Mesothelial cell of epicardium (in vitro differentiated cells): ENCODE results near the gene TCTN1. TPM values are rescaled to one million over a fixed set of nuclear protein-coding genes. Genes with fewer than 3 reads are reported as not detected.
"Not testable (repeated sequence)": the region's sequence is repeated elsewhere in the genome, so short reads cannot be mapped to it uniquely, and the experiment has no call there.

Experiments
- DNase-seq, 2 experiments: peaks; one replicate each; pipeline ENCODE4 v3.0.0; 2021; ENCODE audit warnings: low spot score in 2 of 2; ENCODE audit not compliant: unreplicated experiment in 2 of 2
- H3K27ac Mint-ChIP-seq: 2 replicates; pipeline ENCODE4 v1.8.0; 2021; ENCODE audit warnings: mixed read lengths
- H3K27me3 Mint-ChIP-seq: 2 replicates; pipeline ENCODE4 v1.8.0; 2021; ENCODE audit warnings: low read depth, mixed read lengths
- H3K36me3 Mint-ChIP-seq: 2 replicates; pipeline ENCODE4 v1.8.0; 2021; ENCODE audit warnings: mixed read lengths
- H3K4me1 Mint-ChIP-seq: 2 replicates; pipeline ENCODE4 v1.8.0; 2021; ENCODE audit warnings: mixed read lengths
- H3K4me3 Mint-ChIP-seq: 2 replicates; pipeline ENCODE4 v1.8.0; 2021; ENCODE audit warnings: mild to moderate bottlenecking, moderate library complexity, mixed read lengths
- H3K9me3 Mint-ChIP-seq: 2 replicates; pipeline ENCODE4 v1.8.0; 2021; ENCODE audit warnings: mixed read lengths
- total RNA-seq: library from RNA; stranded (reverse); gene quantifications from 3 replicates; pipeline ENCODE4 v1.2.1, GENCODE V29; 2021
- TF ChIP-seq, protein P1 (sequence below): fragments of 200-600 bp; sonication (generic); IDR thresholded peaks from one replicate; pipeline ENCODE4 v1.5.0; 2021; ENCODE audit warnings: antibody characterized with exemption; ENCODE audit not compliant: unreplicated experiment

The TCTN1 gene
- total RNA-seq, 1 donor from 2014 or later: 63.4 TPM

GRCh38 chr12:110585231-110585799 is 28.6 kb upstream of the TCTN1 start:
- H3K36me3 Mint-ChIP-seq: no peaks in the 10 kb centered on the region
- no peak for DNase-seq
- H3K27me3 Mint-ChIP-seq: no peaks in the 10 kb centered on the region
- H3K9me3 Mint-ChIP-seq: no peaks in the 10 kb centered on the region
- TF ChIP-seq, protein P1, sequence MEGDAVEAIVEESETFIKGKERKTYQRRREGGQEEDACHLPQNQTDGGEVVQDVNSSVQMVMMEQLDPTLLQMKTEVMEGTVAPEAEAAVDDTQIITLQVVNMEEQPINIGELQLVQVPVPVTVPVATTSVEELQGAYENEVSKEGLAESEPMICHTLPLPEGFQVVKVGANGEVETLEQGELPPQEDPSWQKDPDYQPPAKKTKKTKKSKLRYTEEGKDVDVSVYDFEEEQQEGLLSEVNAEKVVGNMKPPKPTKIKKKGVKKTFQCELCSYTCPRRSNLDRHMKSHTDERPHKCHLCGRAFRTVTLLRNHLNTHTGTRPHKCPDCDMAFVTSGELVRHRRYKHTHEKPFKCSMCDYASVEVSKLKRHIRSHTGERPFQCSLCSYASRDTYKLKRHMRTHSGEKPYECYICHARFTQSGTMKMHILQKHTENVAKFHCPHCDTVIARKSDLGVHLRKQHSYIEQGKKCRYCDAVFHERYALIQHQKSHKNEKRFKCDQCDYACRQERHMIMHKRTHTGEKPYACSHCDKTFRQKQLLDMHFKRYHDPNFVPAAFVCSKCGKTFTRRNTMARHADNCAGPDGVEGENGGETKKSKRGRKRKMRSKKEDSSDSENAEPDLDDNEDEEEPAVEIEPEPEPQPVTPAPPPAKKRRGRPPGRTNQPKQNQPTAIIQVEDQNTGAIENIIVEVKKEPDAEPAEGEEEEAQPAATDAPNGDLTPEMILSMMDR: no peak
- H3K27ac Mint-ChIP-seq: peak overlapping the region; percentile 67
- H3K4me3 Mint-ChIP-seq: no peak overlapping the region
- peaks cover 37% of the 10 kb centered on the region for H3K4me1 Mint-ChIP-seq

DNA sequence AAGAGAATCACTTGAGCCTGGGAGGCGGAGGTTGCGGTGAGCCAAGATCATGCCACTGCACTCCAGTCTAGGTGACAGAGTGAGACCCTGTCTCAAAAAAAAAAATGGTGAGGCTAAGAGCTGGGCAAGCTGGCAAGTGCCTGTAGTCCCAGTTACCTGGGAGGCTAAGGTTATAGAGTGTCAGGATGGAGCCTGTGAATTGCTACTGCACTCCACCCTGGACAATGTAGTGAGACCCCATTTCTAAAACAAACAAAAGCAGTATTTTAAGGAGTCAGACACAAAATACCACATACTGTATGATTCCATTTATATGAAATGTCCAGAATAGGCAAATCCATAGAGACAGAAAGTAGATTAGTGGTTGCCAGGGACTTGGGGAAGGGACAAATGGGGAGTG is 26.8 kb upstream of the TCTN1 start:
- H3K4me3 Mint-ChIP-seq: not testable (repeated sequence)

DNA sequence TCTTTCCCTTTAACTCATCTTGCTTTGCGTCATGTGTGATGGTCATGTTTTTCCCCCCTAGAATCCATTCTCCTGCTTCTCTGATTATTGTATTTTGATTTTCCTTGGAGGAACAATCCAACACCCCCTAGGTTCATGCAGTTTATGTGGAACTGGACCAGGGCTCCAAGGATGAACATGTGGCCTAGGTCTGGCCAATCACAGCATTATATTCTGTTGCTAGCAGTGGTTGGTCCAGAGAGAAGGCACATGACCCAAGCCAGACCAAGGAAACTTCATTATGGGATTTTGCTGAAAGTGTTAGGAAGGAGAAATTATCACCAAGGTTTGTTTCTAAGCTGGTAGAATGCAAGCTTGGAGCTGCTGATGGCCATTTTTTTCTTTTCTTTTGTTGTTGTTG is 23.9 kb upstream of the TCTN1 start:
- Mint-ChIP-seq H3K9me3 (no peaks in the 10 kb centered on the region), H3K27ac (no peak overlapping the region), H3K4me1 (peaks cover 17% of the 10 kb centered on the region), H3K36me3 (no peaks in the 10 kb centered on the region), H3K27me3 (no peaks in the 10 kb centered on the region), H3K4me3 (no peak overlapping the region)
- DNase-seq: no peak
- TF ChIP-seq, protein P1: no peak

More for the DNA sequence above, 26.8 kb upstream of the TCTN1 start:
- not testable (repeated sequence) for H3K36me3 Mint-ChIP-seq, H3K27me3 Mint-ChIP-seq, H3K27ac Mint-ChIP-seq, H3K9me3 Mint-ChIP-seq, DNase-seq
- peaks cover 33% of the 10 kb centered on the region for H3K4me1 Mint-ChIP-seq

DNA sequence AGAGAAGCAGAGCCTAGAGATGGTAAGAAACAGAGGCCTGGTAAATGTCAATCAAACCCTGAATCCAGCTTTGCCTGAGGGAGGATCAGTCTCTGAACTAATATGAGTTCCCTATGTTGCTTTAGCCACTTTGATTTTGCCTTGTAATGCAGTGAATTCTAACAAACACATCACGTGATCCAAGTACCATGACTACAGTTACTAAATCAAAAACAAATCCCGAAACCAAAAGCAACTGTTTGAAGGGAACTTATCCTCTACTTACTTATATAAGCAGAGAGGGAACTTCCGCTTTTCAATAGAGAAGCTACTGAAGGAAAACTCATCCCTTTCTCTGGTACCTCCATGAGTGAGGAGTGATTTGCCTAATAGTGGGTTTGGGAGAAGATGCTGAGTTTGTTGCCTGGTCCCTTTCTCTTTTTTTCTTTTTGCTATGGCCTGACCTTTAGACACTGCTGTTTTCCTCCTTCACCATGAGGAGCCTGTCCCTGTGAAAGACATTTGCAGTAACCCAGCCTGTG is 23.1 kb upstream of the TCTN1 start:
- Mint-ChIP-seq H3K27ac (peak overlapping the region; percentile 64), H3K36me3 (no peaks in the 10 kb centered on the region), H3K9me3 (no peaks in the 10 kb centered on the region), H3K4me3 (no peak overlapping the region), H3K4me1 (peaks cover 9% of the 10 kb centered on the region), H3K27me3 (no peaks in the 10 kb centered on the region)
- TF ChIP-seq, protein P1: no peak
- DNase-seq: no peak

- DNase-seq: no peak
- no peak overlapping the region for H3K27ac Mint-ChIP-seq
Observed at GRCh38 chr12:110591451-110592051, 22.4 kb upstream of the TCTN1 start.

DNA sequence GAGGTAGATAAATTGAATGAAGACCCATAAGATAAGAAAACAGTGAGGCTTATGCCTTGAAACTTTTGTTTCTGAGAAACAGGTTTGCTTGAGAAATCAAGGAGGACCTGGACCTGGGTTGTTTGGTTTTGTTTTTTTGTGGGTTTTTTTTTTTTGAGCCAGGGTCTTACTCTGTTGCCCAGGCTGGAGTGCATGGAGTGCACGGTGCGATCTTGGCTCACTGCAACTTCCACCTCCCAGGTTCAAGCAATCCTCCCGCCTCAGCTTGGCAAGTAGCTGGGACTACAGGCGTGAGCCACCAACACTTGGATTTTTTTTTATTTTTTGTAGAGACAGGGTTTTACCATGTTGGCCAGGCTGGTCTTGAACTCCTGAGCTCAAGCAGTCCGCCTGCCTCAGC is 21.9 kb upstream of the TCTN1 start:
- Mint-ChIP-seq H3K27me3 (no peaks in the 10 kb centered on the region), H3K27ac (no peak overlapping the region), H3K4me3 (no peak overlapping the region), H3K36me3 (no peaks in the 10 kb centered on the region), H3K9me3 (no peaks in the 10 kb centered on the region), H3K4me1 (peaks cover 9% of the 10 kb centered on the region)
- DNase-seq: no peak
- TF ChIP-seq, protein P1: no peak

More at GRCh38 chr12:110591451-110592051, 22.4 kb upstream of the TCTN1 start:
- Mint-ChIP-seq H3K4me3 (no peak overlapping the region), H3K36me3 (no peaks in the 10 kb centered on the region), H3K9me3 (no peaks in the 10 kb centered on the region), H3K27me3 (no peaks in the 10 kb centered on the region), H3K4me1 (peaks cover 9% of the 10 kb centered on the region)
- TF ChIP-seq, protein P1: no peak

DNA sequence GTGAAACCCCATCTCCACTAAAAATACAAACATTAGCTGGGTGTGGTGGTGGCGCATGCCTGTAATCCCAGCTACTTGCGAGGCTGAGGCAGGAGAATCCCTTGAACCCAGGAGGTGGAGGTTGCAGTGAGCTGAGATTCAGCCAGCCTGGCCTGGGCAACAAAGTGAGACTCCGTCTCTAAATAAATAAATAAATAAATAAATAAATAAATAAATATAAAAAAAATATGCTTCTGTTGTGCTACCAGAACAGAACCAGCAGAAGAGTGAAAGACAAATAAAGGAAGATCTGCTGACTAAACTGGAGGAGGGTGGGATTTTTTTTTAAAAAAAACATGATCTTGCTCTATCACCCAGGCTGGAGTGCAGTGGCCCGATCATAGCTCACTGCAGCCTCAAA is 21.0 kb upstream of the TCTN1 start:
- H3K4me3 Mint-ChIP-seq, H3K27ac Mint-ChIP-seq, H3K27me3 Mint-ChIP-seq, H3K4me1 Mint-ChIP-seq, H3K9me3 Mint-ChIP-seq, DNase-seq, H3K36me3 Mint-ChIP-seq: not testable (repeated sequence)
